H1 (cell line): ENCODE results near the gene CTBP2. TPM values are rescaled to one million over a fixed set of nuclear protein-coding genes. Genes with fewer than 3 reads are reported as not detected.
A peak's percentile ranks its signal among the peaks of the same experiment; 100 is the strongest.

Source experiments
- CTCF ChIA-PET: fragments of 300-600 bp; sonication (Branson Sonifier 250); formaldehyde crosslinking; loops from one replicate; lab custom pipeline; 2021; ENCODE audit not compliant: partially characterized antibody; lab: Charles Lee
- POLR2A ChIA-PET: fragments of 300-600 bp; sonication (Branson Sonifier 250); formaldehyde crosslinking; loops from one replicate; lab custom pipeline; 2021; ENCODE audit warnings: inconsistent platforms; ENCODE audit not compliant: partially characterized antibody; lab: Charles Lee
- DNase-seq, 2 experiments: peaks; one replicate each; pipeline versions ENCODE4 v3.0.0 to v3.0.0-alpha.2; 2010 to 2022; ENCODE audit warnings: low spot score in 2 of 2, low read depth in 1 of 2, mixed read lengths in 1 of 2
- FAIRE-seq: peaks from 2 replicates; lab custom pipeline; 2011; peaks lifted over from hg19 to GRCh38; lab: Jason Lieb, UNC
- H2AFZ ChIP-seq: 2 replicates; pipeline ENCODE4 v1.8.1; 2012; ENCODE audit warnings: low read length, inconsistent platforms
- H2AK5ac ChIP-seq: 2 replicates; pipeline ENCODE4 v1.6.1; 2013; ENCODE audit warnings: low read depth, low read length
- H2BK120ac ChIP-seq: replicated peaks from 2 replicates; pipeline ENCODE3; 2013; ENCODE audit warnings: low read depth, low read length, inconsistent platforms
- H2BK12ac ChIP-seq: 2 replicates; pipeline ENCODE4 v1.6.1; 2013; ENCODE audit warnings: low read depth, low read length
- H2BK15ac ChIP-seq: 2 replicates; pipeline ENCODE4 v1.6.1; 2013; ENCODE audit warnings: low read length
- H2BK20ac ChIP-seq: 2 replicates; pipeline ENCODE4 v1.6.1; 2013; ENCODE audit warnings: low read length
- H2BK5ac ChIP-seq: 2 replicates; pipeline ENCODE4 v1.6.1; 2013; ENCODE audit warnings: low read depth, low read length
- H3K14ac ChIP-seq: 2 replicates; pipeline ENCODE4 v1.6.1; 2013; ENCODE audit warnings: inconsistent platforms; ENCODE audit not compliant: insufficient read length
- H3K18ac ChIP-seq: 2 replicates; pipeline ENCODE4 v1.6.1; 2013; ENCODE audit warnings: low read length; ENCODE audit errors: extremely low read depth
- H3K23ac ChIP-seq: 2 replicates; pipeline ENCODE4 v1.6.1; 2013; ENCODE audit warnings: inconsistent platforms; ENCODE audit not compliant: insufficient read length
- H3K23me2 ChIP-seq: 2 replicates; pipeline ENCODE4 v1.6.1; 2013; ENCODE audit warnings: low read depth, low read length
- H3K27ac ChIP-seq: 2 replicates; pipeline ENCODE4 v1.6.1; 2011; ENCODE audit warnings: low read depth, low read length, inconsistent platforms
- H3K27me3 ChIP-seq, 4 experiments: replicated peaks in 1 of 4; 1 replicate in 1 of 4; 2 replicates in 3 of 4; pipeline versions ENCODE4 v1.6.1 to v1.8.1; 2011 to 2013; ENCODE audit warnings: low read length in 3 of 4, mild to moderate bottlenecking in 3 of 4, inconsistent platforms in 2 of 4, mixed read lengths in 2 of 4, moderate library complexity in 1 of 4; ENCODE audit not compliant: control insufficient read depth in 3 of 4, insufficient read depth in 3 of 4; ENCODE audit errors: extremely low read depth in 1 of 4
- H3K36me3 ChIP-seq, 4 experiments: 2 replicates each; pipeline versions ENCODE4 v1.6.1 to v1.8.1; 2011 to 2013; ENCODE audit warnings: mild to moderate bottlenecking in 4 of 4, low read length in 3 of 4, moderate library complexity in 2 of 4, control low read depth in 1 of 4, inconsistent platforms in 1 of 4; ENCODE audit not compliant: insufficient read depth in 4 of 4, control insufficient read depth in 2 of 4
- H3K4ac ChIP-seq: replicated peaks from 2 replicates; pipeline ENCODE3; 2013; ENCODE audit warnings: low read length, low read depth, mixed read lengths, inconsistent platforms; ENCODE audit not compliant: insufficient read length
- H3K4me1 ChIP-seq, 4 experiments: replicated peaks in 1 of 4; 1 replicate in 1 of 4; 2 replicates in 3 of 4; pipeline versions ENCODE4 v1.6.1 to v1.8.1; 2011 to 2013; ENCODE audit warnings: low read length in 3 of 4, inconsistent platforms in 2 of 4, mixed read lengths in 1 of 4; ENCODE audit not compliant: insufficient read depth in 4 of 4, control insufficient read depth in 3 of 4
- H3K4me2 ChIP-seq, 2 experiments: 2 replicates each; pipeline versions ENCODE4 v1.6.1 to v1.8.1; 2011 to 2013; ENCODE audit warnings: low read depth in 2 of 2, low read length in 2 of 2, control low read depth in 1 of 2, inconsistent platforms in 1 of 2, mild to moderate bottlenecking in 1 of 2; ENCODE audit not compliant: insufficient read depth in 1 of 2
- H3K4me3 ChIP-seq, 4 experiments: fragments of 200-600, 300-600 bp in 1 of 4; sonication (generic), shearing (Covaris generic), sonication (Bioruptor Twin) in 1 of 4; 2 replicates each; pipeline versions ENCODE4 v1.5.1 to v1.8.1; 2011 to 2016; ENCODE audit warnings: low read length in 4 of 4, low read depth in 3 of 4, control low read depth in 2 of 4, inconsistent platforms in 2 of 4, mild to moderate bottlenecking in 2 of 4, mixed read lengths in 1 of 4, moderate library complexity in 1 of 4; ENCODE audit not compliant: insufficient read depth in 2 of 4; ENCODE audit errors: extremely low read depth in 1 of 4
- H3K56ac ChIP-seq: replicated peaks from 2 replicates; pipeline ENCODE3; 2013; ENCODE audit warnings: low read depth, mild to moderate bottlenecking, mixed read lengths, low read length, inconsistent platforms; ENCODE audit not compliant: insufficient read length
- H3K79me1 ChIP-seq: 2 replicates; pipeline ENCODE4 v1.6.1; 2013; ENCODE audit warnings: low read depth, low read length, control low read depth
- H3K79me2 ChIP-seq, 2 experiments: 2 replicates each; pipeline versions ENCODE4 v1.6.1 to v1.8.1; 2012 to 2013; ENCODE audit warnings: low read length in 2 of 2, mild to moderate bottlenecking in 2 of 2, inconsistent platforms in 1 of 2; ENCODE audit not compliant: insufficient read depth in 2 of 2, control insufficient read depth in 1 of 2
- H3K9ac ChIP-seq, 4 experiments: replicated peaks in 1 of 4; 1 replicate in 1 of 4; 2 replicates in 3 of 4; pipeline versions ENCODE4 v1.6.1 to v1.8.1; 2011 to 2013; ENCODE audit warnings: low read depth in 3 of 4, low read length in 3 of 4, control low read depth in 2 of 4, mild to moderate bottlenecking in 2 of 4, moderate library complexity in 2 of 4, inconsistent platforms in 1 of 4; ENCODE audit errors: extremely low read depth in 1 of 4
- H3K9me3 ChIP-seq, 2 experiments: 2 replicates each; pipeline versions ENCODE4 v1.6.1 to v1.8.1; 2012 to 2013; ENCODE audit warnings: mild to moderate bottlenecking in 2 of 2, moderate library complexity in 2 of 2, control low read depth in 1 of 2, inconsistent platforms in 1 of 2, low read depth in 1 of 2, low read length in 1 of 2, mixed read lengths in 1 of 2; ENCODE audit not compliant: insufficient read depth in 2 of 2
- H4K20me1 ChIP-seq, 2 experiments: replicated peaks in 1 of 2; 2 replicates each; pipeline versions ENCODE3 to v1.8.1; 2011 to 2013; ENCODE audit warnings: inconsistent platforms in 2 of 2, low read length in 2 of 2, mild to moderate bottlenecking in 1 of 2; ENCODE audit not compliant: insufficient read depth in 2 of 2, control insufficient read depth in 1 of 2
- H4K5ac ChIP-seq: 2 replicates; pipeline ENCODE4 v1.6.1; 2013; ENCODE audit warnings: low read length, low read depth, mixed read lengths, inconsistent platforms; ENCODE audit not compliant: insufficient read length
- H4K8ac ChIP-seq: 2 replicates; pipeline ENCODE4 v1.8.0; 2013; ENCODE audit warnings: mild to moderate bottlenecking, moderate library complexity, low read length, inconsistent platforms; ENCODE audit not compliant: insufficient read depth; ENCODE audit errors: extremely low read depth
- H4K91ac ChIP-seq: replicated peaks from 2 replicates; pipeline ENCODE3; 2013; ENCODE audit warnings: low read length, mixed read lengths, inconsistent platforms; ENCODE audit not compliant: insufficient read length
- POLR2AphosphoS5 ChIP-seq: IDR thresholded peaks from 2 replicates; pipeline ENCODE4 v1.6.1; 2011; ENCODE audit warnings: low read depth, low read length
- SAP30 ChIP-seq: fragments of 300-600 bp; sonication (generic); IDR thresholded peaks from 2 replicates; pipeline ENCODE4 v1.7.1; 2012; ENCODE audit warnings: low read length, moderate library complexity, mild to moderate bottlenecking, inconsistent platforms; ENCODE audit not compliant: insufficient read depth, insufficient replicate concordance
- SIN3A ChIP-seq, 2 experiments: IDR thresholded peaks in 1 of 2; conservative IDR thresholded peaks in 1 of 2; 2 replicates each; pipeline ENCODE4 v1.6.1; 2011 to 2012; ENCODE audit warnings: low read length in 2 of 2, improper control_type of control experiment in 1 of 2, low read depth in 1 of 2, mild to moderate bottlenecking in 1 of 2
- SRF ChIP-seq: IDR thresholded peaks from 2 replicates; pipeline ENCODE4 v1.6.1; 2011; ENCODE audit warnings: mild to moderate bottlenecking, low read depth, low read length, moderate library complexity
- WGBS, 2 experiments: shearing (Covaris generic) in 1 of 2; methylation state at CpG; one replicate each; pipeline versions ENCODE4 v1.1.6 to v1.1.7; 2013 to 2015; ENCODE audit warnings: low lambda C conversion rate in 2 of 2, mixed read lengths in 2 of 2, inconsistent platforms in 1 of 2, low coverage in 1 of 2, missing lambda C conversion rate in 1 of 2; ENCODE audit not compliant: insufficient replicate concordance in 2 of 2, insufficient coverage in 1 of 2, insufficient read length in 1 of 2; ENCODE audit errors: extremely low coverage in 1 of 2, missing lambda C conversion rate in 1 of 2; 5-methylcytosine and 5-hydroxymethylcytosine counted together
- polyA plus RNA-seq, 7 experiments: library from polyadenylated mRNA; depleted of rRNA in 3 of 7; stranded (reverse) in 5 of 7; unstranded in 2 of 7; fragments of >200 nt in 5 of 7; fragments of 200-250 nt in 2 of 7; gene quantifications; 1 replicate in 5 of 7; 2 replicates in 1 of 7; 4 replicates in 1 of 7; pipeline versions ENCODE4 v1.2.1 to v1.2.3, GENCODE V29; 2011 to 2013; ENCODE audit warnings: missing spikeins in 2 of 7, mixed read lengths in 2 of 7
- total RNA-seq: library from RNA; stranded (reverse); fragmentation: NEBNext Ultra II Directional; extraction: Animal tissue kit (Norgen Biotek cat#: 25700); gene quantifications from 2 replicates; pipeline ENCODE4 v1.2.1, GENCODE V29; 2021

CTBP2 gene
- total and polyA plus RNA-seq, 2 of the 8 experiments (the other 6 are each of a cell fraction or from before 2014, with no cell fraction given), result 208 to 221 TPM

GRCh38 chr10:124997306-124997705 lies 163.1 kb downstream of the CTBP2 start:
- TF ChIP-seq SRF (no peak), POLR2AphosphoS5 (0 out of 2 replicates have a peak, but pooled peaks have one; percentile 12), SAP30 (no peak), SIN3A (conservative IDR thresholded peaks at IDR 0.05 in 1 of 2, IDR thresholded peaks at IDR 0.05 in 1 of 2; ENCODE audit: low read depth in 1 of 2, low read length in 2 of 2) (no peak)
- TF ChIP-seq, all 59 proteins: peak for 1
- Histone ChIP-seq H3K79me1 (peaks cover 4% of the 10 kb centered on the region; the same call in 1 of the 2 replicates), H2AFZ (no peak overlapping the region), H3K23ac (no peak overlapping the region), H3K27me3 (no peaks in the 10 kb centered on the region), H3K79me2 (peaks cover 0 to 16% of the 10 kb centered on the region in 2 experiments; a peak in 1 of 4 replicates), H2BK5ac (no peak overlapping the region), H3K4me1 (peaks cover 0 to 2% (median 0%) of the 10 kb centered on the region in 4 experiments; a peak in 1 of 7 replicates), H4K20me1 (peaks cover 21 to 27% of the 10 kb centered on the region in 2 experiments), H4K5ac (no peak overlapping the region), H2BK20ac (no peak overlapping the region), H2AK5ac (no peak overlapping the region), H2BK120ac (no peak overlapping the region), H3K56ac (no peak overlapping the region), H4K8ac (no peak overlapping the region; the same call in 1 of the 2 replicates), H3K4me2 (no peak overlapping the region), H4K91ac (no peak overlapping the region), H3K36me3 (peaks cover 46 to 97% (median 71%) of the 10 kb centered on the region in 4 experiments), H3K9me3 (no peaks in the 10 kb centered on the region), H3K23me2 (no peaks in the 10 kb centered on the region), H3K9ac (no peak overlapping the region), H2BK12ac (no peak overlapping the region), H3K18ac (no peak overlapping the region), H3K27ac (no peak overlapping the region), H2BK15ac (no peak overlapping the region), H3K4me3 (no peak overlapping the region), H3K4ac (no peak overlapping the region), H3K14ac (no peak overlapping the region)
- FAIRE-seq (no peak), DNase-seq (peak in 1 of 2 experiments; percentile 38)
- POLR2A ChIA-PET, result interaction anchor here (1.4 kb wide), 1 partner anchor 10 kb away, joined by 3 read pairs; no protein-coding TSS in a partner anchor
- CTCF ChIA-PET, result interaction anchor here (0.6 to 1.1 kb wide), 3 partner anchors 12 to 550 kb away, joined by 3 to 4 read pairs (median 4); no protein-coding TSS in a partner anchor
- WGBS, 2 experiments, result 91% methylated on average over 10 of the region's 11 CpGs; no CpG with 5 or more reads in 1 of the 2 experiments
